Calu3 (cell line): ENCODE measurements around the gene CCDC167. TPM values are rescaled to one million over a fixed set of nuclear protein-coding genes. Genes with fewer than 3 reads are reported as not detected.

Experiments used
- BruUV-seq: library from RNA; stranded (reverse); fragments of 400-500 nt; replicated peaks from 2 replicates; lab custom pipeline; 2021; lab: Mats Ljungman, UMichigan
- CTCF ChIA-PET: fragments of 300-600 bp; sonication (Branson Sonifier 250); formaldehyde crosslinking; loops from one replicate; lab custom pipeline; 2022; ENCODE audit warnings: antibody characterized with exemption; lab: Charles Lee
- DNase-seq: peaks from one replicate; pipeline ENCODE4 v3.0.0; 2022
- H3K27ac Mint-ChIP-seq: one replicate; pipeline ENCODE4 v1.8.0; 2022; ENCODE audit warnings: mixed read lengths; ENCODE audit not compliant: unreplicated experiment
- H3K27me3 Mint-ChIP-seq: one replicate; pipeline ENCODE4 v1.8.0; 2022; ENCODE audit warnings: mixed read lengths; ENCODE audit not compliant: unreplicated experiment
- H3K36me3 Mint-ChIP-seq: one replicate; pipeline ENCODE4 v1.8.0; 2022; ENCODE audit warnings: mild to moderate bottlenecking, moderate library complexity, mixed read lengths; ENCODE audit not compliant: insufficient read depth, unreplicated experiment
- H3K4me1 Mint-ChIP-seq: one replicate; pipeline ENCODE4 v1.8.0; 2022; ENCODE audit warnings: mild to moderate bottlenecking, low read depth, mixed read lengths; ENCODE audit not compliant: unreplicated experiment
- H3K4me3 Mint-ChIP-seq: one replicate; pipeline ENCODE4 v1.8.0; 2022; ENCODE audit warnings: mild to moderate bottlenecking, low read depth, moderate library complexity, mixed read lengths; ENCODE audit not compliant: unreplicated experiment
- H3K9me3 Mint-ChIP-seq: one replicate; pipeline ENCODE4 v1.8.0; 2022; ENCODE audit warnings: low read depth, mixed read lengths; ENCODE audit not compliant: unreplicated experiment
- CTCF ChIP-seq: fragments of 200-600 bp; IDR thresholded peaks from one replicate; pipeline ENCODE4 v1.8.0; 2022; ENCODE audit warnings: antibody characterized with exemption; ENCODE audit not compliant: unreplicated experiment
- intact Hi-C: fragments of 100-400 bp; cut with micrococcal nuclease; formaldehyde crosslinking; loops from one replicate; pipeline ENCODE4 v1.10.0; 2022; ENCODE audit not compliant: unreplicated experiment
- total RNA-seq: library from RNA; stranded (reverse); gene quantifications from 2 replicates; pipeline ENCODE4 v1.2.3, GENCODE V29; 2022

CCDC167 gene
- total RNA-seq, 1 experiment from 2014 or later, result 40.2 TPM

- Mint-ChIP-seq H3K4me1 (no peaks in the 10 kb centered on the region), H3K9me3 (no peaks in the 10 kb centered on the region), H3K27ac (no peak overlapping the region), H3K27me3 (no peaks in the 10 kb centered on the region), H3K4me3 (no peak overlapping the region), H3K36me3 (peaks cover 8% of the 10 kb centered on the region)
- no TSS peak for BruUV-seq
- intact Hi-C loops, result no loop called here
- no peak for DNase-seq
- TF ChIP-seq CTCF, result no peak
- CTCF ChIA-PET, result no interaction called here
Observed at GRCh38 chr6:37459981-37460800, 39.5 kb downstream of the CCDC167 start.

DNA sequence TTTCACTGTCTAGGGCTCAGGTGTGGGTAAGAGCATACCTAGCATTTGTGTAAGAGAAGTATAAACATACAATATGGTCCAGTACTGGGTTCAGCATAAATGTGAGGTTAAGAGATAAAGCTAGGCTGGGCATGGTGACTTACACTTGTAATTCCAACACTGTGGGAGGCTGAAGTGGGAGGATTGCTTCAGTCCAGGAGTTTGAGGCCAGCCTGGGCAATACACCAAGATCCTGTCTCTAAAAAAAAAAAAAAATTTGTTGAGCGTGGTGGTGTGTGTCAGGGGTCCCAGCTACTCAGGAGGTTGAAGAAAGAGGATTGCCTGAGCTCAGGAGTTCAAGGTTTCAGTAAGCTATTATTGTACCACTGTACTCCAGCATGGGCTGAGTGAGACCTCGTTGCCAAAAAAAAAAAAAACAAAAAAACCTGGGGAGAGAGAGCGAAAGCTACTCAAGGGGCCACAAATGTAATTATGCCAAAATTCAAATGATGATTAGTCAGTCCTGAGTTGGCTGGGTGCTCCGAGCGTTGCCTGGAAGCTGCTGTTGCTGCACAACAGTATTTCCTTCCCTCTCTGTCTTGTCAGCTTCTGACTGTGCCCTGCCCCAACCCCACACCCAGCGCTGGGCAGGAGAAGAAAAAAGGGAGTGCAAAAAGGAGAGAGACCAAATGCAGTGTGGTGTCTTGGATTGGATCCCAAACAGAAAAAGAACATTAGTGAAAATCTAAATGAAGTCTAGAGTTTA lies 42.7 kb downstream of the CCDC167 start:
- TF ChIP-seq CTCF, result no peak
- CTCF ChIA-PET, result no interaction called here
- Mint-ChIP-seq H3K4me1 (no peaks in the 10 kb centered on the region), H3K4me3 (no peak overlapping the region), H3K27ac (no peak overlapping the region), H3K27me3 (no peaks in the 10 kb centered on the region), H3K36me3 (peaks cover 17% of the 10 kb centered on the region), H3K9me3 (no peaks in the 10 kb centered on the region)
- no peak for DNase-seq
- no TSS peak for BruUV-seq
- intact Hi-C loops, result no loop called here

- Mint-ChIP-seq H3K36me3 (peaks cover 25% of the 10 kb centered on the region), H3K27me3 (no peaks in the 10 kb centered on the region), H3K9me3 (no peaks in the 10 kb centered on the region), H3K27ac (no peak overlapping the region), H3K4me1 (no peaks in the 10 kb centered on the region), H3K4me3 (no peak overlapping the region)
- TF ChIP-seq CTCF, result no peak
- CTCF ChIA-PET, result no interaction called here
- DNase-seq, result no peak
- intact Hi-C loops, result no loop called here
- no TSS peak for BruUV-seq
Observed at GRCh38 chr6:37456126-37456525, 43.6 kb downstream of the CCDC167 start.

- no peaks in the 10 kb centered on the region for H3K4me1 Mint-ChIP-seq
- no TSS peak for BruUV-seq
- DNase-seq, result no peak
- H3K36me3 Mint-ChIP-seq, result peaks cover 25% of the 10 kb centered on the region
- no peak for TF ChIP-seq CTCF
- no peak overlapping the region for H3K27ac Mint-ChIP-seq
- no peak overlapping the region for H3K4me3 Mint-ChIP-seq
- H3K9me3 Mint-ChIP-seq, result no peaks in the 10 kb centered on the region
- intact Hi-C loops, result no loop called here
- CTCF ChIA-PET, result interaction anchor here (0.7 kb wide), 1 partner anchor 233 kb away, joined by 6 read pairs; no protein-coding TSS in a partner anchor
- no peaks in the 10 kb centered on the region for H3K27me3 Mint-ChIP-seq
Observed at GRCh38 chr6:37454420-37455140, 45.1 kb downstream of the CCDC167 start.
